ENCODE results near the gene GJB4.
"Not testable (repeated sequence)": the region's sequence is repeated elsewhere in the genome, so short reads cannot be mapped to it uniquely, and the experiment has no call there.

GJB4 gene

DNA sequence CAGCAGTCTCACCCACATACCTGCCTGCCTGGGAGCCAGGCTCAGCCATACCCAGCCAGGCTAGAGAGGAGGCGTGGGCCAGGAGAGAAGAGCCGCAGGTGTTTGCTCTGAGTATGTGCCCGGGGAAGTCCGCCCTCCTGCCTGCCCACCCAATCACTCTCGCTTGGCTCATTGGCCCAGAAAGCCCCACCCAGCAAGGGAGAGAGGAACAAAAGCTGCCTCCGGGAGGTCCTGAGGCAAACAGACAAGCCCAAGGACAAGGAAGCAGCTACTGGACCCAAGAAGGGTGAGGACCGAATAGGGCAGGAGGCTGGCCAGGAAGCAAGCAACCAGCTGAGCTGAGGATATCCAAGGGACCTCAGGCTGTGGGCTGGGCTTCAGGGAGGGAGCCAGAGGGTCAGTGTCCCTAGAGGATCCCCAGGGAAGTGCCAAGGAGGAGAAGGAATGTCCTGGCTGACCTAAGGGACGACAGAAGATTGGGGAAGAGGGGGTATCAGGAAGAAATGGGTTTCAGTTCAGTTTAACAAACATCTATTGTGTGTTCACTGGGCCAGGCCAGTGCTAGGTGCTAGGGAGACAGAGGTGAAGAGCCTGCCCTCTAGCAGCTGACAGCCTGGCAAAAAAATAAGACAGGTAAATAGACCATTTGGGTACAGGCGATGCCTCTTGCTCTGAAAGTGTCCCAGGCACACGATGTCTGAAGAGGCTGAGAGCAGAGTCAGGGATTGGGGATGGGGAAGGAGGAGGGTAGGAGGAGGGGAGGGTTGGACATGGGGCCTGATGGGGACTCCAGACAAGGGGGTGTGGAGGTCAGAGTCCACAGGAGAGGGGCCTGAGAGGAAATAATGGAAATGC is at the start of gene GJB4:
Gene GJB4, plus strand, starts transcription at position 238 of the 855 bp plus-strand sequence. CDS start 1,515 bp downstream, outside the sequence.
- DNase-seq (ENCODE audit: low spot score) = no peak

DNA sequence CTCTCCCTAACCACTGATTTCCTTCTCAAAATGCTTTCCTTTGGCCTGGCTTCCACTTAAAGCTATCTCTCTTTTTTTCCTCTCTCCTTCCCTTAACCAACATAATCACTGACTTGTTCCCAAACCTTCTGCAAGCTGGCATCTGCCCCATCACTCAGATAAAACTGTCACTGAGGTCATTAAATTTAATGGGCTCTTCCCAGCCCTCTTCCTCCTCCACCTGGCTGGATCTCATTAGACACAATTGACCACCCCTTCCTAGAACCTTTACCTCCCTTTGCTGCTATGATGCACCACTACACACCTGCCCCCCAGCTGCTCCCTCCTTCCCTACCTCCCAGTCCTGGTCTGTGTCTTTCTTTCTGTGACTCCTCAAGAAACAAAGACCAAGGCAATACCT is 48.7 kb upstream of the GJB4 start:
- no peak for DNase-seq (ENCODE audit: low spot score)

DNA sequence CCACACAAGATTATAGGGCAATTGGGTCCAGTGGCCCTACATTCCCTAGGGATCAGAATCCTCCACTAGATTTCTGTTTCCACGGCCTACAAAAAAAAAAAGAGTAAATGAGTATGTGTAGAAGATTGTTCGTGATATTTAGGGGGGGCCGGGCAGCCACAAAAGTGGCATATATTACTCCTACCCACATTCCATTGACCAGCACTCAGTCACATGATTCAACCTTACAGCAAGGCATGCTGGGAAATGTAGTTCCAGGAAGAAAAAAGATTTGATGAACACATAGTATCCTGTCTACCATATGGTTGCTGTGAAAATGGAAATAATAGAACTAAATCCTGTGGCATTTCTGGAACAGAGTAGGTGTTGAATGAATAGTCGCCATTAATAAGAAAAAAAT is 48.1 kb upstream of the GJB4 start:
- DNase-seq (ENCODE audit: low spot score) = no peak

DNA sequence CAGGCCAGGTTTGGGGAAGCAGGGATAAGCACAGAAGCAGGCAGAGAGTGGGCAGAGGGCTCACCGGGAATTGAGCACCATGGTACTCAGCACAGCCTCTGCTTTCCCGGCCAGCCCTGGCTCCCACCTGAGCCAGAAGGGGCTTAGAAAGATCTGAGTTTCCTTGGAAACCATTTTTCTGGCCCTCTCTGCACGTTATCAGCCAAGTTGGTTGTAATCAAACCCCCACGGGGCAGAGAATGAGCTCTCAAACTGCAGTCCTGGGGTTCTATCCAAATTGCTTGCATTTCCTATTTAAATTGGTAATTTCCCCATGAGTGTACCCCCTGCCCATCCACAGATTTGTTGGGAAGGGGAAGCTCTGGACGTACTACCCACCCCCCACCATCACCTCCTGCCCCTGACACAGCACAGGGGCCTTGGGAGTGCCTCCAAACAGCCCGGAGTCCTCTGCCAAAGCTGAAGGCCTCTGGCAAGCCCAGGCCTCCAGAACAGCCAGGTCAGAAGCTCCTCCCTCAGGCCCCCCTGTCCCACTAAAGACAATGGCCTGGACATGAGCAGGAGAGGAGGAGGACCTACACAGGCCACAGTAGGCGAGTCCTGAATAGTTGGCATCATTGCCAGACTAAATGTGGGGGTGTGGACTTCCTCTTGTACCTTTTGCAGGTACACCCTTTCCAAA is 47.4 kb upstream of the GJB4 start:
- no peak for DNase-seq (ENCODE audit: low spot score)

DNA sequence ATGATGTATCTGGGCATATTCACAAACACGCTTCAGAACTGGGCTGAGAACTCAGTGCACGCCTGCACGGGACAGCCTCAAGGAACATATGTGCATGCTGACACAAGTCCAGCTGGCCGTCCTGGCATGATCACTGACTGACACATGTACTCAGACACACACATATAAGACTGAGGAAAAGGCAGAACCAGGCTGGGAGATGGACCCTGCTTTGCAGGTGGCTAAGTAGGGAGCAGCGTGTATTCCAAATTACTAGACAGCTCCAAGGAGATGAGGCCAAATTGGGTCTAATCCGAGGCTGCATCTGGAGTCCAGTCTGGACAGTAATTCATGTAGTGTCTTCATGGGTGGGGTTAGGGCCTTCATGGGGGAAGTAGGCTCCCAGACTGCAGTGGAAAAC is 46.1 kb upstream of the GJB4 start:
- no peak for DNase-seq (ENCODE audit: low spot score)

DNA sequence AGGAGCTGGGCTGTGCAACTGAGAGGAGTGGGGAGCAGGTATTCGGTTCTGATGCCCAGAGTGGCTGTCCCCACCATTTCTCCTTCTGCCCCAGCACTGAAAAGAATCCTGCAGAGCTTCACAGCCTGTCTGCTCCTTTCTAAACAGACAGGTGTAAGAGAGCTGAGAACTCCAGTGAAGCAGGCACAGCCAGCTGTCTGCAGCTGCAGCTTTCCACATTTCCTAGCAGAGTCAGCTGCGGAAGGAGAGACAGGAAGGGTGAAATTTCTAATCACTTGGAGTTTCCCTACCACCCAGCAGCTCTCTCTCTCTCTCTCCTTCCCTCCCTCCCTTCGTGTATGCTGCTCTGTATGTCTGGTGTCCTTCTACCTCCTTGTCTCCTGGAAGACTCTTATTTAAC is 45.2 kb upstream of the GJB4 start:
- no peak for DNase-seq (ENCODE audit: low spot score)

DNA sequence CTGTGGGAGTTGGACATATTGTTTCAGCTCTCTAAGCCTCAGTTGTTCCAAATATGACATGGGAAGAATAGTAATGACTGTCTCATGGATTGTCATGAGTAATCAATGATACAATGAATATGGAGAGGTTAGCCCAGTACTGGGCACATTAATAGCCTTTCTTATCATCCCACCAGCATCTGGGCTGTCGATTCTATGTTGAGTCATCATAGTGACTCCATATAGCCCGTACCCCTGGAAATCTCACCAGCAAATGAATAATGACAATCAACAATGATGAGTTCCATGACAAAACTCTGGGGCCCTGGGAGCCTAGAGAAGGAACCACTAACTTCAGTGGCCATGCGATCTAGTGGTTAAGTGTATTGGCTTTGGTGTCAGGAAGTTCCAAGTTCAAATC is 44.4 kb upstream of the GJB4 start:
- no peak for DNase-seq (ENCODE audit: low spot score)

DNA sequence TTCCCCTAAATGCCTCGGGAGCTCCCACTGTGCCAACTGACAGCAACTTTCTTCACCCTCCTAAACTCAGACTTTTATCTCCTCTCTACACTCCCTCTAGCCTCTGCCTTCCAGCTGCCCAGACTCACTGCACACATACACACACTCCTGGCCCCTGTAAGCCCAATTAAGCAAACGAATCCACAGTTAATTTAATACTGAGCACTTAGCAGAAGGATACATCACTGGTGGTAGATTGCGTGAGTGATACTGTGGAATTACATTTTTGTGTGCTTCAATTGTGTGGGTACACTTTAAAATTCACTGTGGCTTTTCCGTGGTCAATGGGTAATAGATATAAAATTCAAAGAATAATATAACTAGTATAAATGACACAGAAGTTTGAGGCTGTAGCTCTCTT is 38.3 kb upstream of the GJB4 start:
- DNase-seq (ENCODE audit: low spot score) = no peak

DNA sequence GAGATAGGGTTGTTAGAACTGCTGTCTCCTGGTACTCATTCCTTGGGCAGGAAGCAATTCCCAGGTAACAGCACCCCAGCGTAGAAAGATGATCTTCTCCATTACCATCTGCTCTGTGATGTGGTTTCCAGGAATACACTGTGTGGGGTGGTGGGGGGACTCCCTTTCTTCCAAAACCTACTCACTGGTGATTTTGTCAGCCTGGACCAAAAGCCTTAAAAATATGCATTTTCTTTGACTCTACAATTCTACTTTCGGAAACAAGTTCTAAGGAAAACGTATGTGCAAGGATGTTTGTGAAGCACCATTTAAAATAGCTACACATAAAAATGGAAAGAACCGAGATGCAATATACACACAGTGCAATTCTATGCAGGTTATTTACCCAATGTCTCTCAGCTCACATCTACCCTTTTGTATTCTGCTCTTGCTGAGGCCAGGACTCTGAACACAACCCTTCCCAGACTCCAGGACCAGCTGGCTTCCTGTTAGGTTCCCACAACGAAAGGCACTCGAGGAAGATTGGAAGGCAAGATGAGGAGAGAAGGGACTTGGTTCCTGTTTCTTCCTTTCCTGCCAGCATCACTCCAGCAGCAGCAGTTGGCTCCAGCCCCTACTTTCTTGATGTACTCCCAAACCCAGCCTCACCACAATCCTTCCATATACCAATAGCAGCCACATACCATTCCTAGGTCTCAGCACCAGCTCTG is 37.7 kb upstream of the GJB4 start:
- no peak for DNase-seq (ENCODE audit: low spot score)

DNA sequence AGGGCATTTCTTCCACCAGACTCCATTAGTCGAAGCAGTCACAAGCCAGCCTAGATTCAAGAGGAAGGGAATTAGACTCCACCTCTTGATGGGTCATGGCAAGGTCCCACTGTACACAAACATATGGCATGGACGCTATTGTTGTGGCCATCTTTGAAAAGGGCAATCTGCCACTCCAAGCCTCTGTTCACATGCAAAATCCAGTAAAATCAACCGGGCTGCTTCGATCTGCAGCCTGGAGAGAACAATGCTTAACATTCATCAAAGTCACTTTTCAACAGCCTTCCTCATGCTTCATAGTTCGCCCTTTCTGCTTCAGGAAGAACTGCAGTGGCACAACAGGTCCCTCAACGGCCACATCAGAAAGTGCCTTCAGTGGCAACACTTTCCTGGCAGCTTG is 32.7 kb upstream of the GJB4 start:
- no peak for DNase-seq (ENCODE audit: low spot score)

DNA sequence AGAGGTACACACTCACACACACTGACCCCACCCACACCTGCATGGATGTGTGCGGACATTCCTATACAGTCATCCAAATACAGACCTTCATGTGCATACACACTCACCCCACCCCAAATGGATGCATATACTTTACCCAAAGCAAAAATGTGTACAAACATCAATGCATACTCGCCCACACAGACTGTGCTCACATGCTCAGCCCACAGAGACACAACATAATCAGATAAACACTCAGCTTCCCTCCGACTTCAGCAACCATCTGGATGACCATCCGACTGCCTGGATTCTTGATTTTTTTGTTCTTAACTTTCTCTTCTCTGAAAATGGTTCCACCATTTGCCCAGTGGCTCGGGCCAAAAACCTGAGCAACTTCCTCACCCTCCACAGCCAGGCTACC is 29.1 kb upstream of the GJB4 start:
- no peak for DNase-seq (ENCODE audit: low spot score)

DNA sequence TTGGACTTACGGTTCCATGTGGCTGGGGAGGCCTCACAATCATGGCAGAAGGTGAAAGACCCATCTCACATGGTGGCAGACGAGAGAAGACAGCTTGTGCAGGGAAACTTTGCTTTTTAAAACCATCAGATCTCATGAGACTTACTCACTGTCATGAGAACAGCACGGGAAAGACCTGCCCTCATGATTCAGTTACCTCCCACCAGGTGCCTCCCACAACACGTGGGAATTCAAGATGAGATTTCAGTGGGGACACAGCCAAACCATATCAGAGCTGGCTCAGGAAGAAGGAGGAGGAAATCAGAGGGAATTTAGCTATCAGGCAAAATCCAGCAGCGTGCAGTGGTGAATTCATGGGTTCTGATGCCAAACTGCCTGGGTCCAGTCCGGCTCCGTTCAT is 26.7 kb upstream of the GJB4 start:
- not testable (repeated sequence) for DNase-seq (ENCODE audit: low spot score)

DNA sequence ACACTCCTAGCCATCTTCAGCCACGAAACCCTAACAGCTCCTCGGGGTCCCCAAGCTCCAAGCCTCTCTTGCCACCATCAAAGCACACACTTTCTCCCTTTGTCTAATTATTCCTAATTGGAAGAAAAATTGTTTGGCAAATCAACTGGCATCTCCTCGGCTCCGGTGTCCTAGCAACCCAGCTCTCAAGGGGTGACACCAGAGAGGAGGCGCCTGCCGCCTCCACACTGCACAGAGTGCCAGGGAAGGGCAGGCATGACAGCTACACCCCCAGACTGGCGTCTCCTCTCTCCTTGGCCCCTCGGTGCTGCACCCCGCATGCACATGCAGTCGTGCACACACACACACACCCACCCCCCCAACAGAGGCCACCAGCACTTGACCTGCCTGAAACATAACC is 22.8 kb upstream of the GJB4 start:
- no peak for DNase-seq (ENCODE audit: low spot score)

DNA sequence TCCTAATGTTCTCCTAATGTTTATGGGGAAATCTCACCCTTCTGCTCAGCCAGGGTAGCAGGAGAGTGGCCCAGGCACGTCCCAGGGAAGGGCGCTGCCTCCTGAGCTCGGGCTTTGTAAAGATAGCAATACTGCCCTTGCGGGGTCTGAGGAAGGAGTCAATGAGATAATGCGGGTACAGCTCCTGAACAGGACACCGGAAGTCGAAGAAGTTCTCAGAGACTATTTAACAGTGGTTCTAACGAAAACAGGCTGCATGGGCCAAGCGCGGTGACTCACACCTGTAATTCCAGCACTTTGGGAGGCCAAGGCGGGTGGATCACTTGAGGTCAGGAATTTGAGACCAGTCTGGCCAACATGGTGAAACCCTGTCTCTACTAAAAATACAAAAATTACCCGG is 22.3 kb upstream of the GJB4 start:
- DNase-seq (ENCODE audit: low spot score) = not testable (repeated sequence)

DNA sequence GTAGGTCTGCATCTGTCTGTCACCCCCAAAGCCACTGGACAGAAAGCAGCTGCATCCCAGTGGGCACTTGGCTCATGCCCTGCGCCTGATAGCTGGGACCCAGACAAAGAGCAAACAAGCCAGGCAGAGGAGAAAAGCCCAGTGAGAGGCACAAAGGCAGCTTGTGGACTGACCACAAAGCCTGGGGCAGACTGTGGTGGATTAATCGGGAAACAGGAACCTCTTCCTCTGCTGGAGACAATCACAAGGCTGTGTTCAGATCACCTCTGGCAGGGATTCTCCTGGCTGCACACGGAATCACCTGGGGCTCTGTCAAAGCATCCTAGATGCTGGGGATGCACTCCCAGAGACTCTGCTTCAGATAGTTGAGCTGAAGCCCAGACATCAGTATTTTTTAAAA is 19.9 kb upstream of the GJB4 start:
- no peak for DNase-seq (ENCODE audit: low spot score)

DNA sequence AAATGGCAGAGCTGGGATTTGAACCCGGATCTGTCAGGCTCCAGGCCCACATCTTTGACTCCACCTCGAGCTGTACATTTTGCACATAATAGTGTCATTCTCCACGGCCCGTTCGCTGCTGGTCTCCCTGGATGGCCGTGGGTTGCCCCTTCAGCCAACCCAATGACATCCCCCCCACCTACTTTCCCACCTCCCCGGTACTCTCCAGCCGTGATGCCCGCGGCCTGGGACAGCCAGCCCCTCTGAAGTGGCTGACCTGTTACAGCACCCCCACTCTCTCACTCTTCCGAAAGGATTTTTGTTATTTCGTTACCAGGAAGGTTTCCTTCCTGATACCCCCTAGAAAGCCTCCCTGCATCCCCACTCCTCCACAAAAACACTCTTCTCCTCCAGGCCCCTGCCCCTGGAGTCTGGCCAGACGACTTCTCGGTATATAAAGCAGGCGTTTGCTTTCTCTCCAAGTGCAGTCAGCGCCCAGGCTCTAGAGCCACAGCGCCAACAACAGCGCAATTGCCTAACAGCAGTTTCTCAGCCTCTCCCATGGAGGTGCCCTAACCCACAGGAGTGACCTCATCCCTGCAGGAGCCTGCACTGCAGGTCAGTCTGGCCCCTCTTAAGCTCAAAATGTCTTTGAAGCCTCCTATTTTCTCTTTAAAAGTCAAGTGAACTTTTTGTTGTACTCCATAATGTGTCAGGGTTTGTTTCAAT is 19.2 kb upstream of the GJB4 start:
- peak; percentile 73 for DNase-seq (ENCODE audit: low spot score)

DNA sequence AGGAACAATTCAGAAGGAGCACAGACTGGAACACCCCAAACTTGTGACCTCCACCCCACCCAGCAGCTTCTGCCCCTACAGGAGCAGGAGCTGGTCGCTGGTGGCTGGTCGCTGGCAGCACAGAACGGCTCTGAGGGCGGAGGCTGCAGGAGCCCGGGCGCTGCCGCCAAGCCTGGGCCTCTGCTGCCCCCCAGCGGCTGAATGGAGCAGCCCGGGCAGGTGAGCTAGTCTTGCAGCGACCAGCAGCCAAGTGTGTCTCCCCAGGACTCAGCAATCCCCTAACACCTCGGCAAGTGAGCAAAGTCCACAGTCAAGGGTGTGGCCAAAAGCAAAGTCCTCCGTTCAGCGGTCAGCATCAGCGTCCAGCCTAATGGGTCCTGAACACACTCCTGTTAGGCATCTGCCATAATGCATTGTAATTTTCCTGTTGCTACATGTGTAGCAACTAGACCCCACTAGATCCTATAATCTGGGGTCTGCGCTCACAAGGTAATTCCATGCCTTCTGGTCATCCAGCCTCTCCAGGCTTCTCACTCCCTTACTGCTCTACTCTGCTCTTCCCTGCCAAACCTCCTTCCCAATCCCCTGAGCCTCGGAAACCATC is 16.8 kb upstream of the GJB4 start:
- DNase-seq (ENCODE audit: low spot score) = peak; percentile 91

DNA sequence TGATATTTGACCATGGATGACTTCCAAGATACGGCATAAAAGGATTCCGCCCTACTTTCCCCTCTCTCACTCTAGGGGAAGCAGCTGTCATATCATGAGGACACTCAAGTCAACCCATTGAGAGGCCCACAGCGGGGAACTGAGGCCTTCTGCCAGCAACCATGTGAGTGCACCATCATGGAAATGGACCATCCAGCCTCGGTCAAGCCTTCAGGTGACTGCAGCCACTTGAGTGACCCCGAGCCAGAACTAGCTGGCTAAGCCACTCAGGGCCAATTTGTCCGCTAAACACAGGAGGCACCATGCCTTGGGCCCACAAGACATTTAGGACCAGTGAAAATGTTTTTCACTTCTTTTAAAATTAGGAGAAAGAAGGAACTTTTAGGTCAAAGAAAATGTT is 15.8 kb upstream of the GJB4 start:
- no peak for DNase-seq (ENCODE audit: low spot score)

DNA sequence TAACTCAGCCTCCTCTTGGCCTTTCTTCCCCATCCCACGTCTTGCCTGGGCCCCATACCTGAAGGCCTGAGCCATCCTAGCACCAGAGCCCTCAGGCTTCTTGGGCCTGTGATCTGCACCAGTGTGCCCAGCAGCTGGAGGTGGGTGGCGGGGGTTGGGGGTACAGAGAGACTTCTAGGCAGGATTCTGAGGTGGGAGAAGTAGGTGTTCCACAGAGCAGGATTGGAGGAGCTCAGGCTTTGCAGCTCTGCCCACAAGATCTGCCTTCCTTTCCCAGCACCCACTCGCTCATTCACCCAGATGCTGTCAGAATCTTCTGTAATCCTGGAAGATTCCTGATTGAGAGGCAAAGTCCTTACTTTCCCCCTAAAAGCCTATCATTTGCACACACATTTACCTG is 14.7 kb upstream of the GJB4 start:
- no peak for DNase-seq (ENCODE audit: low spot score)

DNA sequence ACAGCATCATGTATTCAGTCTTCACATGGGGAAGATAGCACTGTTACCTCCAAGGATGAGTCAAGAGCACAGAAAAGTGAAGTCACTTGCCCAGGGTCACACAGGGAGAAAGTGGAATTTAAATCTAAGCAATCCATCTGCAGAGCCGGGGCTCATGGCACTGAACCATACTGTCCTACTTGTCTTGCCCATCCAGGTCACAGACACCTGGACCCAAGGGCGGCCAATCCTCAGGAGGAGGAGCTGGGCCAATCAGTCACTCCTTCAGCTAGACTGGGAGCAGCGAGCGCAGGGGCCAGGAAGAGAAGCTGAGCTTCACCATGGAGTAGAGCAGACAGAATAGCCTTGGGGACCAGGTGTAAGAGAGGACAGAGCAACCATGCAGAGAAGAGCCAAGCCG is 13.9 kb upstream of the GJB4 start:
- DNase-seq (ENCODE audit: low spot score) = no peak

DNA sequence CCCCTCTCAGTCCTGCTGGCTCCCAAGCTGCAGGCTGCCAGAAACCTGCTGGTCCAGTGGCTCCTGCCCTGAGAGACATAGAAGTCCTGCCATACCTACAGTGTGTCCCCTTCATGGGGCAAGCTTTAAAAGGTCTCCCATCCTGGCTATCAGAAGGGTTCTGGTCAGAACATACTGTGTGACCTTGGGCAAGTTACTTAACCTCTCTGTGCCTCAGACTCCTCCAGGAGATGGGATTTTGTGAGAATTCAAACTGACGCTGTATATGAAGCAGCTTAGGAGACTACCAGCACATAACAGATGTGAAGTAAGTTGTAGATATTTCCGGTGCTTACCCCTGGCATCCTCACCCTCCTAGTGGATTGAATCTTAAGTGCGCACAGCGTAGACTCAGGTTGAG is 13.4 kb upstream of the GJB4 start:
- DNase-seq (ENCODE audit: low spot score) = no peak

All from ecto neural progenitor cell (in vitro differentiated cells).